HG02610 (cell line): ENCODE results near the gene TTC21B.

Experiments
- ATAC-seq: cut with Tn5 transposase; IDR thresholded peaks from one replicate; pipeline ENCODE4 v1.9.1; 2021; ENCODE audit warnings: mild to moderate bottlenecking, moderate library complexity; ENCODE audit not compliant: unreplicated experiment

The TTC21B gene

GRCh38 chr2:165927353-165927752 lies 26.2 kb downstream of the TTC21B start:
- ATAC-seq, result no peak

GRCh38 chr2:165924946-165925345 lies 28.6 kb downstream of the TTC21B start:
- ATAC-seq, result no peak

DNA sequence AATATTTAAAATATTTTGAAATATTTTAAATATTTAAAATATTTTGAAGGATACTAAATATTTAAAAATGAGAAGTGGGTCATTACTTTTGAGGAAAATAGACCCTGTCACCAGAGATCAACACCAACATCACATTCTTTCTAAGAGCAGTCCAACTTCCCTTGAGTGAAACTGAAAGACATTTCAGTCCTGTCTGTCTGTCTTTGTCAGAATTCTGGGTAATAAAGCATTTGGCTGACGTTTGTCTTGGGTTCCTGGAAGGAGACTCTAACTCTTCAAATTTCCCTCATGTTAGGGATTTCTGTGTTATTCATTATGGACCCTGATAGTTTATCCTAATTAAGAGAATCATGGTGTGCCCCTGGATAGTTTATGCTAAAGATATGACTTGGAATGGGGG lies 32.8 kb downstream of the TTC21B start:
- no peak for ATAC-seq

DNA sequence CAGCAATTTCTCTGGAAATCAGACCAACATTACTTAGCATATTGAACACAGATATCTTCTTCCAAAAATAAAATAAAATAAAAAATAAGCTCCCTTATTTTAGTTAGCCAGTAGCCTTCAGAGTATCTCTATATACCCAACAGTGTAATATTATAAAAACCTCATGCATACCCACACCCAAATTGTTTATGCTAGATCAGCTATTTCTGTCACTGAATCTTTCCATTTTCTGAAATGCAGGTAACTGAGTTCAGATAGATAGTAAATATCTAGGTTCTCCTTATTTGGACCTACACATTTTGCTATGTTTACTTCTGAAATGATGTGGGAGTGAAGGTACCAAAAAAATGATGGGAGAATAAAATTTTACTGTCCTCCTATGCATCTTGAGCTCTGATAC lies 39.9 kb downstream of the TTC21B start:
- no peak for ATAC-seq

DNA sequence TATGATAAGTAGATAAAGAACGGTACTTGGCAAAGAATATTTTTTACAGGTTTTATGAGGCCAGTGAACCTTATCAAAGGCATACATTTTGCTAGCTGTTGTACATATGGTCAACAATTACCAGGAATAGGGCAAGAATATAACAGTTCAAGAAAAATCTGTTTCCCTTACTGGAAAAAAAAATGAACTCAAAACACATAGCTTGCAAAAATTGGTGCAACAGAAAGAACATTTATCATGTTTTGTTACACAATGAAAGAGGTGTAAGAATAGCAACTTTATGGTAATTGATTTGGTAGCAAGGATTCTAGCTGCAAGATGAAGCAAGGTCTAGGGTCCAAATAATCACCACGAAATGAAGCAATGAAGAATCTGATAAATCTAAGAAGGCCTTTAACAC lies 41.6 kb downstream of the TTC21B start:
- no peak for ATAC-seq

- no peak for ATAC-seq
These were observed 42.3 kb downstream of the TTC21B start for GRCh38 chr2:165911231-165911630.

DNA sequence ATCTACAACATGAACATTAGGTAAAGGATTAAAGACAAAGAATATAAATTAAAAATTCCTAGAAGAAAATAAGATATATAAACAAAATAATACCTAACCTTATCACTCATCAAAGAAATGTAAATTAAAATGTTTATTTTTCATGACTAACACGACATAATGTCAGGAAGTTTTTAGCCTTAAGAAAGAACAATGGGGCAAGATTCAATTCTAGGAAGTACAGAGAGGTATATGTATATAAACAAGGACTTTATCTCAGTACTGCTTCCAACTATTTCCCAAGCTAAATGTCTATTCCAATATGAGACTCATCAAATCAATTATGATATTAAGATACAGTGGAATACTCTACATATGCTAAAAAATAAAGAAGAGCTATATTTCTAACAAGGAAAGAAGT lies 44.1 kb downstream of the TTC21B start:
- ATAC-seq, result no peak

DNA sequence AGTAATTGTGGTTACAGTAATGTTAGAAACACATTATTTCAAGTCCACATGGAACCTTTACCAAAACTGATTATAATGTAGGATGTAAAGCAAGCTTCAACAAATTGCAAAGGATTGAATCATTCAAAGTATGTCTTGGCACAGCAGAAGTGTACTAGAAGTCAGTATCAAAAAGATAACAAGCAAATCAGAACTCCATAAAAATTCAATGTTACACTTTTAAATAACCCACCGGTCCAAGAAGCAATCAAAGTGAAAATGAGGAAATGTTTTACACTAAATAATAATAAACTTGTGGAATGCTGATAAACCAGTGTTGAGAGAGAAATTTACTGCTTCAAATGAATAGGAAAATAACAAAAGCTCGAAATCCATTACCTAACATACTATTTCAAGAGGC lies 47.7 kb downstream of the TTC21B start:
- ATAC-seq, result no peak

GRCh38 chr2:165905269-165905668 lies 48.3 kb downstream of the TTC21B start:
- no peak for ATAC-seq

DNA sequence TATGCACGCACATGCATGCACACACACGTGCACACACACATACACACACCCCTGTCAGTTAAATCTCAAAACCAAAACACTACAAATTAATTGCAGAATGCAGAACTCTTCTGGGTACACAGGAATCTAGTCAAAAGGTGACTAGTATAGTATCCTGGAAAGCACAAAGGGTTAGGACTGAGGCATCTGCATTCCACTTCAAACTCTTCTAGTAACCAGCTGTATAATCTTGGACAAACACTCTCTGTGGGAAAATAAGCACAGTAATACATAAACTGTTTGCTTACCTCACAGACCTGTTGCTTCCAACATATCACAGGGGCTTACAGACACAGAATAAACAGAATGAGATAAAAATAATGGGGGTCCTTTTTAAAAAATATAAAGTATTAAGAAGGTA lies 49.1 kb downstream of the TTC21B start:
- no peak for ATAC-seq

DNA sequence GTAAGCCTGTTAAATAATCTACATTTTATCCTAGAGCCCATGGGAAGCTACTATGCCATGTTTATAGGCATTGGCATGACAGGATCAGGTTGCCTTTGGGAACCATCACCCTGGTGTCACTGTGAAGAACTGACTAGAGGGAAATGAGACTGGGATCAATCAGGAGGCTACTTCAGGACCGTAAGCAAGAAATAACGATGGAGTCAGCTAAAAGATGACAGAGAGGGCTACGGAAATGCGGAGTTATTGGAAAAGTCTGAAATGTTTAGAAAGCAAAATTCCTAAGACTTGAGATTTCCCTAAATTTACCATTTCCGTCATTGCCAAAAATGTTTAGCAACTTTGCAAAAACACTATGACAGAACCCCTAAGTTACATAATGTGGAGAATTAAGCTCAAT lies 50.2 kb downstream of the TTC21B start:
- ATAC-seq, result no peak

DNA sequence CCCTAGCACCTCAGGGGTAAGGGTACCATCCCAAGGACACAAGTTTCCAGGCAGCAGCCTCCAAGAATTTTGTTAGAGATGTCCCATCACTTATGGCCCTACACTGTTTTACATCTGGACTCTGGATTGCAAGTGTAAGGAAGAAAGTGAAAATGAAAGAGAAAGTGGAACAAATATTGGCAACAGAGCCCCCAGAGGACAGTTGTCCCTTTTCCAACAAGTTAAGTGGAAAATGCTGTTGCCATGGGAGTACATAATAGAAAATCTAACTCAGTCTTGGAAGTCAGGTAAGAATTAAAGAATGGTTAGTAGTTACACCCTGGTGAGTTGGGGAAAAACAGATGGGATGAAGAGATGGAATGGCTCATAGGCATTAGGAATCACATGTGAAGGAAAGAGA lies 50.6 kb downstream of the TTC21B start:
- peak; percentile 58 for ATAC-seq

DNA sequence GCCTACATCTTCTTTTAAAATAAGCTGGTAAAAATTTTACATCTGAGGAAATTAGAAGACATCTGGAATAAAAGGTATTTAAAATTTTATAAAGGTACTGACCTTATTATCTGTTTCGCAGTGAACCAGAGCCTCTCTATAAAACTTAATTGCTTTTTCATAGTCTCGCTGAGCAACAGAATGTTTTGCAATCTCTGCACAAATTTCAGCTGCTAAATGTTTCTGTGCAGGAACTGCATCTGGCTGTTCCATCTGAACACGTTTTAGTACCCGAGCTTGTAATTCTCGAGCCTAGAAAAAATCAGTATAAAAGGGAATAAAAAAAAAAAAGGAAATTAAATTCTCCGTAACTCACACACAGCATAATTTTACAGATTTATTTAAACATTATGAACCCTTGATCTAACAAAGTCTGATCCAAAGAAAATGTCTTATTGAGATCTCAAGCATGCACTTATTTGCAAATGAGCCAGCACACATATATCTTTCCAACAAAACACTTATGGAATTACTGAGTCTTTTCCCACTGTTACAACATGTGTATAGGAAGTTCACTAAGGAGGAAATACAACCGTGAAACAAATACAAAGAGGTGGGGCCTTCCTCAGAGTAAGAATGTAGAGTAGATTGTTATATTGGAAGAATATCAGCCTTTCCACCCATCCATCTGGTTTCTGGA lies 51.8 kb downstream of the TTC21B start:
- ATAC-seq, result no peak

DNA sequence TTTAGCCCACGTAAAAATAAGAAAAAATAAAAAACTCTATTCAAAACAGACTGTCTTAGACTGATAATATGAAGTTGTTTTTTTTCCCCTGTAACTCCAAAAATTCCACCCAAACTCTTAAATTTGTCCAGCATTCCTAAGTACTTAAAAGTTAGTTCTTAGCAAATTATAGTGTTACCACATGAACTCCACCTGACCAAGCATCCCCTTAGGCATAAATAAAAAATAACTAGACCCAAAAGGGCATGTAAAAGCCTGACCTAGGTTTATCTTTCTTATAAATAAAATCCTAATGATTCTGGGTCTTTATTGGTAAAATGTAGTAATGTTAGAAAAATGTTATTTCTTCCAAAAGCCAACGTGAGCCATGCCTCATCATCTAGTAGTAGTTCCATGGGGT lies 54.3 kb downstream of the TTC21B start:
- no peak for ATAC-seq

DNA sequence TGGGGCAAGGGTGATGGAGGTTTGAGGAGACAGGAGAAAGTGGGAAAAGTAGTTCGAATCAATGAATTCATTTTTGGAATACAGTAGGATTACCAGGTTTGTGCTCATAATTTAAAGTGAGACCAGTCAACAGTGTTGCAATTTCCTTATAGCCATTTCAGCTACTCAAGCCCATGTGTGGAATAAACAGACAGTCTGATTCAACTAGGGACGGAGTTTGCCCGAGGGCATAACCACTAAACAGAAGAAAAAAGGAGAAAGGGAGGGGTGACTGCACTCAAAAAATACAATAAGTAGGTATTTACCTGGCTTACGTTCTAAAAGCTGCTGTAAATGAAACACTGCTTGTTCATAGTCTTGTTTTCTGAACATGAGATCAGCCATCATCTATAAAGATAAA lies 55.2 kb downstream of the TTC21B start:
- no peak for ATAC-seq

DNA sequence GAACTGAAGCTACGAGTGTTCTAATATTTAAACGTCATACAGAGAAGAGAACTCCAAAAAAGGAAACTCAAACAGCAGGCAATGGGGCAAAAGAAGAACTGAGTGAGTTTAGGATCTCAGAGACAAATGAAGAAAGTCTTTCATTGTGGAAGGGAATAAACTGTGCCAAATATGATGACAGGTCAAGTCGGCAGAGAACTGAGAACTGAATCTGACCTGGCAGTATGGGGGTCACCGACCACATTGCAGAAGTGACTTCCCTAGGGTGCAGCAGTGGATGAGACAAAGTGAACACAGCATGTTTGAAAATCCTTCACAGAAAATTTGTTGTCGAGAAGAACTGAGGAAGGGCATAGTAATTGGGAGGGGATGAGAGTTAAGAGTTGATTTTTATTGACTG lies 55.9 kb downstream of the TTC21B start:
- peak; percentile 50 for ATAC-seq

- ATAC-seq, result no peak
These were observed 56.5 kb downstream of the TTC21B start for GRCh38 chr2:165897074-165897473.

DNA sequence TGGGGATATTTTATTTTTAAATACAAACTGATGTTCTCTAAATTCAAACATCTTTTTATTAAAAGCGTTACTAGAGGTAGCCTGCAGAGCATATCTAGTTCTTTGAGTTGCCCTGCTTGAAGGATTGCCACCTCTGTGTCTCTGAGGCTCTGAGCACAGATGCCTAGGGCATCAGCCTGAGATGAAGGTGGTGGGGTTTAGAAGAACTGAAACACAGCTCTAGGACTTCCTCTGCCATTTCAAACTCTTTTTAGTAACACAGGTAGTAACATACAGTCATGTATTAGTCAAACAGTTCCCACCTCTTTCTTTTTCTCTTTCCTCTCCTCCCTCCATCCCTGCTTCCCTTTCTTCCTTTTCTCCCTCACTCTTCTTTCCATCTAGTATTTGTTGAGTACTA lies 57.6 kb downstream of the TTC21B start:
- ATAC-seq, result peak; percentile 78

GRCh38 chr2:165893556-165893955 lies 60.0 kb downstream of the TTC21B start:
- no peak for ATAC-seq

DNA sequence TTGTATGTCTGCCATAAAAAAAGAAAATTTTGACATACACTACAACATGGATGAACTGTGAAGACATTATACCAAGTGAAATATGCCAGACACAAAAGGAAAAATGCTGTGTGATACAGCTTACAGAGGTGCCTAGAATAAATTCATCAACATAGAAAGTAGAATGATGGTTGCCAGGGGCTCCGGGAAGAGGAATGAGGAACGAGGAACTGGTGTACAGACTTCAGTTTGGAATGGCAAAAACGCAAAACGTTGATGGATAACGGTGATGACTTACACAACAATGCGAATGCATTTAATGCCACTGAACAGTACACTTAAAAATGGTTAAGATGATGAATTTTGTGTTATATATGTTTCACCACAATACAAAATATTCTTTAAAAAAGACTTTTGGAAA lies 61.0 kb downstream of the TTC21B start:
- no peak for ATAC-seq

DNA sequence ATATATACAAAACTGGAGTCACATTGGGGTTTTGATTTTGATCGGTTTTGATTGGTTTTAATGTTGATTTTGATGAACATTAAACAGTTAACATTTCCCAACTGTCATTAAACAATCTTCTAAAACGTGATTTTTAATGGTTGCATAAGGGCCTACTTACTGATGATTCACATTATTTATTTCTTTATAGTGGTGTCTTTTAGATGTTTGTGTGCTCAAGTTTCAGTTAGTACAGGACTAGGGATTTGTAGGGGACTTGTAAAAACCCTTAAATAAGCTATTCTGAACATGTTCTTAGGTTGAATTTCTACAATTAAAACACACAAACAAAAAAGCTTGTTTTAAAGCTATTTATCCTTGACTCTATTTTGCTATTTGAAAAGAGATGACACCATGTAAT lies 61.6 kb downstream of the TTC21B start:
- no peak for ATAC-seq

DNA sequence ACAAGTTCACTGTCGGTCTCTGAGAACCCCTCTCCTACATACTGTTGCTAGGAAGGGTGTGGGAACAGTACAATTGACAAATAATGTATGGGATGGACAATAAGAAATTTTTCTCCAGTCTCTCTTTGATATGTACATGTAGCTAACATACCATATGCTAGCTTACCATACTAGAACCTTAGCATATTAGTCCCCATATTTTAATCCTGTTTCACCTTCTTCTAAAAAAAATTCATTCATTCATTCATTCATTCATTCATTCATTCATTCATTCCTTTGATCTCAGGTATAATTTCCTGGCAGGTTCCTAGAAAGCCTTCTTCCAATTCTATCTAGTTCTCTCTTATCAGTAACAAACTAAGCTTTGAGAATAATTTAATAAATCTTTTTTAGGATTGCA lies 62.2 kb downstream of the TTC21B start:
- no peak for ATAC-seq

DNA sequence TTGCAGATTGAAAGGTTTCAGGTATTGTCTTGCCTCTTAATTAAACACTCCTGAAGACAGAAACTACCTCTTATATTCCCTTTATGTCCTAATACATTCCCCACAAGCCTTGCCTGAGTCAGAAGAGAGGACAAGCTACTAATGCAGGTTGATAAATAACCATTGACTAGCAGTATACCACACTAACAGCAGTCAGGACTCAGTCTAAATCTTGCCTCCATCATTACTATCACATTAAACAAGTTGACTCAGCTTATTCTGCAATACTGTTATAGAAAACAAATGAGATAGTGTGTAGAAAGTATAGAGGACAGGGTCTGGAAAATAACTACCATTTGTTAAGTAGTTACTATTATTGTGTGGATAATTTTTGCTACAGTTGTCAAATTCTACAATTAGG lies 63.8 kb downstream of the TTC21B start:
- ATAC-seq, result no peak
